ENCODE measurements around the gene VPS37C.
"Not testable (repeated sequence)": the region's sequence is repeated elsewhere in the genome, so short reads cannot be mapped to it uniquely, and the experiment has no call there.

VPS37C gene

DNA sequence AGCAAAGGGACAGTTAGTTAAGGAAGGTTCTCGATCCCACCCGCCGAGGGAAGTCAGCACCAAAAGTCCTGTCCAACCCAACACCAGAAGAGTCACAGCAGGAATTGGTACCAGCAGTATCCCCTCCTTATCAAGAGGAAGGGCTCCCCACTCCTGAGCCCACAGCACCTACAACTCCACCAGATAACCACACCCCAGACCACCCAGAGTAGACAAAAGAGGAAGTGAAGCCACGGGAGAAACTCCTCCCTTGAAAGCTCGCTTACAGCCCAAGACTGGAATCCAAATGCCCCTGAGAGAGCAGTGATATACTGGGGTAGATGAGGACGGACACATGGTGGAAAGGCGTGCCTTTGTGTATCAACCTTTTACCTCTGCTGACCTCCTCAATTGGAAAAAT, 66.2 kb downstream of the VPS37C start:
- DNase-seq (ENCODE audit: extremely low read depth, low read depth): no peak
- TF ChIP-seq, protein P1, sequence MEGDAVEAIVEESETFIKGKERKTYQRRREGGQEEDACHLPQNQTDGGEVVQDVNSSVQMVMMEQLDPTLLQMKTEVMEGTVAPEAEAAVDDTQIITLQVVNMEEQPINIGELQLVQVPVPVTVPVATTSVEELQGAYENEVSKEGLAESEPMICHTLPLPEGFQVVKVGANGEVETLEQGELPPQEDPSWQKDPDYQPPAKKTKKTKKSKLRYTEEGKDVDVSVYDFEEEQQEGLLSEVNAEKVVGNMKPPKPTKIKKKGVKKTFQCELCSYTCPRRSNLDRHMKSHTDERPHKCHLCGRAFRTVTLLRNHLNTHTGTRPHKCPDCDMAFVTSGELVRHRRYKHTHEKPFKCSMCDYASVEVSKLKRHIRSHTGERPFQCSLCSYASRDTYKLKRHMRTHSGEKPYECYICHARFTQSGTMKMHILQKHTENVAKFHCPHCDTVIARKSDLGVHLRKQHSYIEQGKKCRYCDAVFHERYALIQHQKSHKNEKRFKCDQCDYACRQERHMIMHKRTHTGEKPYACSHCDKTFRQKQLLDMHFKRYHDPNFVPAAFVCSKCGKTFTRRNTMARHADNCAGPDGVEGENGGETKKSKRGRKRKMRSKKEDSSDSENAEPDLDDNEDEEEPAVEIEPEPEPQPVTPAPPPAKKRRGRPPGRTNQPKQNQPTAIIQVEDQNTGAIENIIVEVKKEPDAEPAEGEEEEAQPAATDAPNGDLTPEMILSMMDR (IDR thresholded peaks at IDR 0.05; ENCODE audit: low read depth, low read length): no peak

GRCh38 chr11:61094167-61094566, 67.1 kb downstream of the VPS37C start:
- not testable (repeated sequence) for DNase-seq (ENCODE audit: extremely low read depth, low read depth)

DNA sequence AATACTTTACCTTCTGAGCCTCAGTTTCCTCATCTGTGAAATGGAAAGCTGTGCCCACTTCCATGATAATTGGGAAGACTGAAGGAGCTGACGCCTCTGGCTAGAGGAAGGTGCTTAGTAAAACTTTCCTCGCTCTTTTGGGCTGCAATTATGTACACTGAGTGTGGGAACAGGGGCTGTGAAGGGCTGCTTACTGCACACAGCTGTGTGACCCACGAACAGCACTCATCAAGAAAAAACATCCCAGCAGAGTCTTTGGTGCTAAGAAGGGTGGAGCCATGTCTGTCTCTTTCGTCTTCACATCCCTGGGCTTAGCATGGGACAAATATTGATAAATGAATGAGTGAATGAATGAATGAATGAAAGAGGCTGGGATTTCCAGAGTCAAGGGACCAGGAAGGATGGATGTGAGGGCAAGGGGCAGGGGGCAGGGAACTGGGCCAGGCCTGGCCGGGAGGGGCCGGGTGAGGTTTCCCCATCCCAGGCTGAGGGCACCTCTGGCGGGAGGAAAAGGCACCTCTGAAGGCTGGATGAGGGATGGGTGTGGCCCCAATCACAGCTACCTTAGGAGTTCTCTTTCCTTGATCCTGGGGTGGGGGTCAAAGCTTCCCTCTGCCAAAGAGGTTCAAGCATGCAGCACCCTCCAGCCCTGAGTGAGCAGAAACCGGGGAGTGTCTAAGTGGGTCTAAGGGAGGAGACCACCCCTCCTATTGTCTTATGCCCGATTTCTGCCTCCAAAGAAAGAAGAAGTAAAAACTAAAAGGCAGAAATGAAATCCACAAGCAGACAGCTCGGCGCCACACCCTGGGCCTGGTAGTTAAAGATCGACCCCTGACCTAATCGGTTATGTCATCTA, 68.1 kb downstream of the VPS37C start:
- no peak for DNase-seq (ENCODE audit: extremely low read depth, low read depth)
- TF ChIP-seq, protein P1 (IDR thresholded peaks at IDR 0.05; ENCODE audit: low read depth, low read length): no peak

DNA sequence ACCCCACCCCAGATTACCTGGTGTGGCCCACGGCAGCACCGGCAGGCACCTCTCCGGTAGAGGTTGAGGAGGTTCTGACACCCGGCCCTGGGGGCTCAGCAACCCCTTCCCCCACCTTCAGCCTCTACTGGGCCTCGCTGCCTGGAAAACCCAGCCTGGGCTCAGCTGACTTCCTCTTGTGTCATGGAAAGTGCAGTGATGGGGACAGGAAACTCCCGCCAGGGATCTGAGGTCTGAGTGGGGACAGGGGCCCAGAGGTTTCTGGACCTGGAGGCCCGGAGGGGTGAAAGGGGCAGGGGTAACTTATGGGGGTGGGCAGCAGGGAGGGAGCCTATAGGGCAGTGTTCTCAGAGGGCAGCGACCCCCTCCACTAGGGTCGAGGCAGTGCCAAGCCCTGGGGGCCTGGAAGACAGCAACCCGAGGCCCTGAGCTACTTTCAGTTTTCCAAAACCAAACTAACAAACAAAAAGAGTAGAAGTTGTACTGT, 68.9 kb downstream of the VPS37C start:
- DNase-seq (ENCODE audit: extremely low read depth, low read depth): no peak
- TF ChIP-seq, protein P1 (IDR thresholded peaks at IDR 0.05; ENCODE audit: low read depth, low read length): no peak

DNA sequence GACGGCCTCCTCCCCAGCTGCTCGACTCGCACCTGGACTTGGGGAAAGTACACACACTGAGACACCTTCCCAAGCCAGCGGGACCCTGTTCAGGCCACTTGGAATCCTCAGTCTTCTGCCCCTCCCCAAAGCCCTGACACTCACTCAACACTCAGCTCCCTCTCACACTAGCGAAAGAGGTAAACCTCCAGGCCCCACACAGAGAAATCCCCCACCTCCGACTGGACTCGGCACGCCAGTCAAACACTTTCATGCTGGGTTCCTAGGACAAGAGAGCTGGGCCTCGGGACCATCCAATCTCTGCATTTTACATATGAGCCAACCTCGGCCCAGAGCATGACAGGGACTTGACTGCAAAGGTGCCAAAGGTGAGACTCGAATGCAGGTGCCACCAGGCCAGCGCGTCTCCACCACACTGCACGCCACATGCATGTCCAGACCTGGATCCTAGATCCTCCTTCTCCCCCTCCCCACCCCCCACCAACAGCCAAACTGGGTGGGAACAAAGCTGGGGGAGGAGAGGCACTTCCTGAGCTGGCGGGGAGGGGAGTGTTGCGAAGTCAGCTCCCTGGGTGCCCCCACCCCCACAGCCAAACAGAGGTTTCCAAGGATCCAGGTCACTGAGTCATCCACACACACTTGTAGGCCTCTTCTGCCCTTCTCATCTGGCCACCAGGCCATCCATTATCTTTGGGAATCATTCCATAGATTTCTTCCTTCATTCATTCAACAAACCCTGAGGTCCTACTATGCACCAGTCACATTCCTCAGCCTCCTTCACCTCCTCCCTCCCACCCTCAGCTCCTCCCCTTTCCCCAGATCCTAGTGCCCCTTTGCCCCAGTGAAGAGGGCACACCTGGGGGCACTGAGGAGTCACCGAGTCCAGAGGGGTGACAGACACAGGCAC, 69.6 kb downstream of the VPS37C start:
- TF ChIP-seq, protein P1 (IDR thresholded peaks at IDR 0.05; ENCODE audit: low read depth, low read length): no peak
- DNase-seq (ENCODE audit: extremely low read depth, low read depth): no peak

GRCh38 chr11:61090982-61091372, 70.2 kb downstream of the VPS37C start:
- DNase-seq (ENCODE audit: extremely low read depth, low read depth): no peak
- TF ChIP-seq, protein P1 (IDR thresholded peaks at IDR 0.05; ENCODE audit: low read depth, low read length): no peak

DNA sequence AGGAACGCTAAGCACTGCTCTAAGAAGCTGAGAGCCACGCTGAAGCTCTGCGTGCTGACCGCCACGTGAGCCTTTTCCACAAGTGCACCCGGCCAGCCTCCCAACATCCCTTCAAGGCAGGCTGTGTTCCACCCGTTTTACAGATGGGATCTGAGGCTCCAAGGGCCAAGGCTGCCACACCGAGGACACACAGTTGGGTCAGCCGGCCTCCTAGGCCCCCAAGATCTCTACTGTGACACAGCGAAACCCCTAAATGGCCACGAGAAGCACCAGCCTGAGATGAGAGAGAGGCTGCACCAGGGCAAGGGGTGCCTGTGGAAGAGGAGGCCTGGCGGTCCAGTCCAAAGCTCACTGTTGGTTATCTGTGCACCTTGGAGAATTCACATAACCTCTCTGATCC, 70.7 kb downstream of the VPS37C start:
- TF ChIP-seq, protein P1 (IDR thresholded peaks at IDR 0.05; ENCODE audit: low read depth, low read length): no peak
- DNase-seq (ENCODE audit: extremely low read depth, low read depth): no peak
